Endodermal cell (in vitro differentiated cells): ENCODE results near the gene CNKSR2. TPM values are rescaled to one million over a fixed set of nuclear protein-coding genes. Genes with fewer than 3 reads are reported as not detected.

Source experiments
- DNase-seq: peaks from one replicate; pipeline ENCODE4 v3.0.0-alpha.2; 2017
- H3K27ac ChIP-seq: 2 replicates; pipeline ENCODE4 v1.5.1; 2013; ENCODE audit warnings: mild to moderate bottlenecking, low read depth, low read length, moderate library complexity
- H3K27me3 ChIP-seq: 2 replicates; pipeline ENCODE4 v1.6.1; 2013; ENCODE audit warnings: mild to moderate bottlenecking, low read length, moderate library complexity; ENCODE audit not compliant: insufficient read depth, control insufficient read depth, poor library complexity, severe bottlenecking
- H3K36me3 ChIP-seq: 2 replicates; pipeline ENCODE4 v1.7.0; 2013; ENCODE audit warnings: mild to moderate bottlenecking, low read length, moderate library complexity; ENCODE audit not compliant: control insufficient read depth, insufficient read depth
- H3K4me1 ChIP-seq: one replicate; pipeline ENCODE4 v1.7.0; 2013; ENCODE audit warnings: low read length; ENCODE audit not compliant: control insufficient read depth, insufficient read depth
- H3K4me3 ChIP-seq: 2 replicates; pipeline ENCODE4 v1.5.1; 2013; ENCODE audit warnings: mild to moderate bottlenecking, low read length, moderate library complexity
- H3K9ac ChIP-seq: 2 replicates; pipeline ENCODE4 v1.6.1; 2013; ENCODE audit warnings: mild to moderate bottlenecking, low read length, moderate library complexity; ENCODE audit not compliant: poor library complexity, severe bottlenecking; ENCODE audit errors: extremely low read depth
- H3K9me3 ChIP-seq: 2 replicates; pipeline ENCODE4 v1.6.1; 2013; ENCODE audit warnings: mild to moderate bottlenecking, low read length, moderate library complexity; ENCODE audit not compliant: control insufficient read depth
- H3K27ac Mint-ChIP-seq: 2 replicates; pipeline ENCODE4 v1.8.0; 2020; ENCODE audit warnings: mixed read lengths
- H3K27me3 Mint-ChIP-seq: 2 replicates; pipeline ENCODE4 v1.8.0; 2021; ENCODE audit warnings: mild to moderate bottlenecking, mixed read lengths; ENCODE audit not compliant: insufficient read depth
- H3K36me3 Mint-ChIP-seq: 2 replicates; pipeline ENCODE4 v1.8.0; 2020; ENCODE audit warnings: low read depth, mixed read lengths
- H3K4me1 Mint-ChIP-seq: 2 replicates; pipeline ENCODE4 v1.8.0; 2020; ENCODE audit warnings: mixed read lengths
- H3K4me3 Mint-ChIP-seq: 2 replicates; pipeline ENCODE4 v1.8.0; 2020; ENCODE audit warnings: mild to moderate bottlenecking, moderate library complexity, mixed read lengths
- H3K9me3 Mint-ChIP-seq: 2 replicates; pipeline ENCODE4 v1.8.0; 2020; ENCODE audit warnings: mild to moderate bottlenecking, mixed read lengths
- WGBS, 2 experiments: methylation state at CpG; one replicate each; pipeline versions ENCODE4 v1.1.5 to v1.1.7; 2013; ENCODE audit warnings: missing lambda C conversion rate in 2 of 2, mixed read lengths in 1 of 2; ENCODE audit not compliant: insufficient coverage in 1 of 2, insufficient read length in 1 of 2; 5-methylcytosine and 5-hydroxymethylcytosine counted together
- total RNA-seq, 2 donors: library from RNA; stranded (reverse); fragmentation: NEBNext Ultra II Directional in 1 of 2; extraction: Animal tissue kit (Norgen Biotek cat#: 25700) in 1 of 2; gene quantifications; 2 replicates in 1 of 2; 3 replicates in 1 of 2; pipeline ENCODE4 v1.2.1, GENCODE V29; 2021
- TF ChIP-seq, protein P1 (sequence below): fragments of 200-600 bp; sonication (generic); conservative IDR thresholded peaks from 2 replicates; pipeline ENCODE4 v1.5.0; 2021; ENCODE audit warnings: antibody characterized with exemption, mild to moderate bottlenecking

The CNKSR2 gene
- total RNA-seq, 2 donors from 2014 or later = 16.9 to 28.7 TPM

GRCh38 chrX:21691512-21692018 lies 317.3 kb downstream of the CNKSR2 start:
- no peak overlapping the region for H3K4me3 ChIP-seq
- TF ChIP-seq, protein P1, sequence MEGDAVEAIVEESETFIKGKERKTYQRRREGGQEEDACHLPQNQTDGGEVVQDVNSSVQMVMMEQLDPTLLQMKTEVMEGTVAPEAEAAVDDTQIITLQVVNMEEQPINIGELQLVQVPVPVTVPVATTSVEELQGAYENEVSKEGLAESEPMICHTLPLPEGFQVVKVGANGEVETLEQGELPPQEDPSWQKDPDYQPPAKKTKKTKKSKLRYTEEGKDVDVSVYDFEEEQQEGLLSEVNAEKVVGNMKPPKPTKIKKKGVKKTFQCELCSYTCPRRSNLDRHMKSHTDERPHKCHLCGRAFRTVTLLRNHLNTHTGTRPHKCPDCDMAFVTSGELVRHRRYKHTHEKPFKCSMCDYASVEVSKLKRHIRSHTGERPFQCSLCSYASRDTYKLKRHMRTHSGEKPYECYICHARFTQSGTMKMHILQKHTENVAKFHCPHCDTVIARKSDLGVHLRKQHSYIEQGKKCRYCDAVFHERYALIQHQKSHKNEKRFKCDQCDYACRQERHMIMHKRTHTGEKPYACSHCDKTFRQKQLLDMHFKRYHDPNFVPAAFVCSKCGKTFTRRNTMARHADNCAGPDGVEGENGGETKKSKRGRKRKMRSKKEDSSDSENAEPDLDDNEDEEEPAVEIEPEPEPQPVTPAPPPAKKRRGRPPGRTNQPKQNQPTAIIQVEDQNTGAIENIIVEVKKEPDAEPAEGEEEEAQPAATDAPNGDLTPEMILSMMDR = no peak
- H3K27ac ChIP-seq = no peak overlapping the region
- H3K9ac ChIP-seq = no peak overlapping the region
- DNase-seq = no peak
- no peak overlapping the region for H3K27ac Mint-ChIP-seq
- no peaks in the 10 kb centered on the region for H3K36me3 ChIP-seq
- H3K27me3 Mint-ChIP-seq = no peaks in the 10 kb centered on the region
- no peaks in the 10 kb centered on the region for H3K4me1 ChIP-seq
- no peak overlapping the region for H3K4me3 Mint-ChIP-seq
- H3K9me3 ChIP-seq = no peaks in the 10 kb centered on the region
- WGBS, 2 experiments = 98% methylated on average over 3 of the region's 3 CpGs; no CpG with 5 or more reads in 1 of the 2 experiments
- no peaks in the 10 kb centered on the region for H3K9me3 Mint-ChIP-seq
- no peaks in the 10 kb centered on the region for H3K4me1 Mint-ChIP-seq
- no peaks in the 10 kb centered on the region for H3K27me3 ChIP-seq
- H3K36me3 Mint-ChIP-seq = no peaks in the 10 kb centered on the region

GRCh38 chrX:21698272-21698671 lies 324.1 kb downstream of the CNKSR2 start:
- Mint-ChIP-seq H3K9me3 (no peaks in the 10 kb centered on the region), H3K4me1 (peaks cover 4% of the 10 kb centered on the region), H3K27me3 (no peaks in the 10 kb centered on the region), H3K27ac (no peak overlapping the region), H3K36me3 (no peaks in the 10 kb centered on the region), H3K4me3 (no peak overlapping the region)
- Histone ChIP-seq H3K27me3 (no peaks in the 10 kb centered on the region), H3K9ac (no peak overlapping the region), H3K4me3 (no peak overlapping the region), H3K36me3 (no peaks in the 10 kb centered on the region), H3K9me3 (no peaks in the 10 kb centered on the region), H3K4me1 (no peaks in the 10 kb centered on the region), H3K27ac (no peak overlapping the region)
- no peak for DNase-seq
- 98 to 100% methylated on average over 1 to 3 of the region's 4 CpGs for WGBS, 2 experiments
- TF ChIP-seq, protein P1 = no peak

DNA sequence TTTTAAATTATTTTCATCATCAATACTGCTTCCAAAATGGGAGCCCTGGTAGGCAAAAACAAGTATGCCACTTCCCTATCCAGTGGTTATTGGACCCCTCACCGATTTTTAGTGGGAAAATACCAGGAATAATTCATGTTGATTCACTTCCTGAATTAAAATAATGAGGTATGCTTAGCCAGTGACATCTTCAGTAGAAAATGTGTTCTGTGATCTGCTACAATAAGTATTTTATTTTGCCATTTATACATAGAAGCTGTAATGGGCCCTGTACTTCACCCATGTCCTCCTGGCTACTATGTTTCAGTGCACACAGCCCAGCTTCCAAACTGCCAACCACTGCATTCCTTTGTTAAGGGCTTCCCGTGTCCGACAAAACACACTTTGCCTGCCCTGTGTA lies 324.9 kb downstream of the CNKSR2 start:
- Mint-ChIP-seq H3K27me3 (no peaks in the 10 kb centered on the region), H3K36me3 (no peaks in the 10 kb centered on the region), H3K4me1 (peaks cover 8% of the 10 kb centered on the region), H3K4me3 (no peak overlapping the region), H3K9me3 (no peaks in the 10 kb centered on the region), H3K27ac (no peak overlapping the region)
- H3K27me3 ChIP-seq = no peaks in the 10 kb centered on the region
- no peaks in the 10 kb centered on the region for H3K9me3 ChIP-seq
- H3K36me3 ChIP-seq = no peaks in the 10 kb centered on the region
- H3K27ac ChIP-seq = no peak overlapping the region
- no peak overlapping the region for H3K9ac ChIP-seq
- TF ChIP-seq, protein P1 = no peak
- 97% methylated on average over 3 of the region's 3 CpGs; no CpG with 5 or more reads in 1 of the 2 experiments for WGBS, 2 experiments
- DNase-seq = no peak
- H3K4me3 ChIP-seq = no peak overlapping the region
- H3K4me1 ChIP-seq = no peaks in the 10 kb centered on the region
